ENCODE results near the gene NUTF2.
"Not testable (repeated sequence)": the region's sequence is repeated elsewhere in the genome, so short reads cannot be mapped to it uniquely, and the experiment has no call there.

Gene NUTF2

DNA sequence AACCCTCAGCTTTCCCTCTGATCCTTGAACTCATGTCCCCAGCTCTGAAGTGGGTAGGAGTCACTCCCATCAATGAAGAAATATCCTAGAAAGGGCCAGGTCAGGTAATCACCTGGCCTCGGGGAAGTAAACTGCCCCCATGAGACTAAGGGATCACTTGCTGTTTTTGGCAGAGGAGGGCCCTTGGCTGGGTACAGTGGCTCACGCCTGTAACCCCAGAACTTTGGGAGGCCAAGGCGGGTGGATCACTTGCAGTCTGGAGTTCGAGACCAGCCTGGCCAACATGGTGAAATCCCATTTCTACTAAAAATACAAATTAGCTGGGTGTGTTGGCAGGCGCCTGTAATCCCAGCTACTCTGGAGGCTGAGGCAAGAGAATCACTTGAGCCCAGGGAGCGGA lies 17.3 kb downstream of the NUTF2 start:
- not testable (repeated sequence) for DNase-seq (ENCODE audit: low read depth in 2 of 2)

DNA sequence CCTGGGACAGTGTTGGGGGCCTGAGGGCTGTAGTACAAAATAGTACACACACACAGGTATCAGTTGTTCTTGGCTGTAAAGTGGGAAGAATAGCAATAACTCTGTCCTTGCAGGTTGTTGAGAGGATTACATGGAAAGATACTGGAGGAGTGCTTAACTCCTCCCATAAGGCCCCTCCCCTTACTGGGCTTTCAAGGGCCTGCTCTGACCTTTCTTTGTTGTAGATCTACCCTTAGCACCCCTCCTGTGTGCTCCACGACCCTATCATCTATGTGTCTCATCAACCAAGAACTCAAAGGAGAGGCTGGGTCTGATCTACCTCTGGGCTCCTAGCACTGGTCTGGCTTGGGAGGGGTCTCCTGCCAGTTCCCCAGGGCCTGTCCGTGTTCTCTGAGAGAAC lies 17.9 kb downstream of the NUTF2 start:
- DNase-seq (ENCODE audit: low read depth in 2 of 2), result no peak

DNA sequence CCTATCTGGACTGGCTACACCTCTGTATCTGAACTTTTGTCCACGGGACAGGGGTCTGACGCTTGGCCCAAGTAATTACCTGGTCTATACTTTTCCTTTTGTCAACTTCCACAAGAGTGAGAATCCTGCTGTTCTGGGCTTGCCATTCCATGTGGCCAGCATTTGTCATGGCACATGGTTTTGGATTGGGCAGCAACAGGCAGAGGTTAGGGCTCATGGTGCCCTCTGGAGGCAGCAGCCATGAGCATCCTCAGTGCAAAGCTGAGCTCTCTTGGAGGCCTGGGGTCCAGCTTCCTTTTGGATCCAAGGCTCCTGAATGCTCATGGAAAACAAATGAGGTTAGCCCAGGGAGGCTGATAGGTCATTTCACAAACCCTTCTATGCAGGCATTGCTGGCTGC lies 18.6 kb downstream of the NUTF2 start:
- DNase-seq (ENCODE audit: low read depth in 2 of 2), result no peak

DNA sequence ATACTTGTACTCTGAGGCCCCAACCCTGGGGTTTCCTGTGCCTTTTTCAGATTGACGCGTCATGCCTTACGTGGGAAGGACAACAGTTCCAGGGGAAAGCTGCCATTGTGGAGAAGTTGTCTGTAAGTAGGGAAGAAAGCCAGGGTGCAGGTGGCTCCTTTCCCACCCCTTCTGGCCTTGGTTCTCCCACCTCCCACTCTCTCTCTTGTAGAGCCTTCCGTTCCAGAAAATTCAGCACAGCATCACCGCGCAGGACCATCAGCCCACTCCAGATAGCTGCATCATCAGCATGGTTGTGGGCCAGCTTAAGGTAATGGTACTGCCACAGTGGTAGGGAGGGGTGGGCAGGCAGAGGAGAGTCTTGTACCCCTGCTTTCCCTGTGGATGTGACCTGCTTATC lies 21.6 kb downstream of the NUTF2 start:
- no peak for DNase-seq (ENCODE audit: low read depth in 2 of 2)

DNA sequence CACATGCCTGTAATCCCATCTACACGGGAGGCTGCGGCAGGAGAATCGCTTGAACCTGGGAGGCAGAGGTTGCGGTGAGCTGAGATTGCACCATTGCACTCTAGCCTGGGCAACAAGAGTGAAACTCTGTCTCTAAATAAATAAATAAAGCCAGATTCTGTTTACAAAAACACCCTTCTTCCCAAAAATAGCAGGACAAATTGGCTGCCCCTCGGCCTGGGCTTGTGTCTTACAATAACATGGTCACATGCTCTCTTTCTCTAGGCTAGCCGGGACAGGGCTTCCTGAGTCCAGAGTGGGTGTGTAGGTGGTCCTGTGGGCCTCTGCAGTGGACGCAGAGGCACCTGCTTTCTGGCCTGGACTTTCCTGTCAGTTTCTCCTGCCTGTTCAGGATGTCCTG lies 22.9 kb downstream of the NUTF2 start:
- no peak for DNase-seq (ENCODE audit: low read depth in 2 of 2)

DNA sequence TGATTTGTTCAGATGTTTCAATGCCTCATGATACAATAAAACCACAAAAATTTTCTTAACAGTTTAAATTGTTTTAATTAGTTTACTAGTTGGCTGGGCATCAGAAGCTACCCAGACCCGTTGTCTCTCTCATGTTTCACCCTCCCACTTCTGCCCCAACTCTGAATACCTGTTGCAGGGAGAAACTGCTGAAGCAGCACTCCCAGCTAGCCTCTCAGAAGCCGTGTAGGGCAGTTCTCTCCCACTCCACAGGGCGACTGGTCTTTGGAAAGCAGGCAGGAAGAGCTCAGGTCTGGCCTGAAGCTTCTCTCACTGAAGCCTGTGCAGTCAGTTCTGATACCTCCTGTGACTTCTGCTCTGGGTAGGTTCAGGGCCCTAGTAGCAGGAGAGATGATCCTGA lies 24.5 kb downstream of the NUTF2 start:
- DNase-seq (ENCODE audit: low read depth in 2 of 2), result no peak

DNA sequence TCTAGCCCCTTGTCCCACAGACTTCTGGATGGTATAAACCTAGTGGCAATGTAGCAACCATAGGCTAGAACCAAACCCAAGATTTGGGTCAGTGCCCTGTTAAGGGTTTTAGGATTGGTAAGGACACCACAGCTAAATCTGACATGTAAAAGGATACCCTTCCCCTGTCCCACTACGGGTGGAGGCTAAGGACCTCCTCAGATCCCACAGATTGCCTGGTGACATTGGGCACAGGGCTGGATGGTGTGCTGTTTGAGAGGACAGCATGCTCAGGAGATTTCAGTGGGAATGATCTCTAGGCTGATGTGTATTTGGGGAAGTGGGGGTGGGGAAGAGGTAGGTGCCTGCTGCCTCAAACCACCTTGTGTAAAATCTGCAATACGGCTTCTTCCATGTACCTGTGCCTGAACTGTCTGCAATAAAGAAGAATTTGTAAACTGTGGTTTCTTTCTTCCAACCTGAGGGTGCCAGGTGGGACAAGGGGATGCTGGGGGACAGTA lies 25.4 kb downstream of the NUTF2 start:
- no peak for DNase-seq (ENCODE audit: low read depth in 2 of 2)

DNA sequence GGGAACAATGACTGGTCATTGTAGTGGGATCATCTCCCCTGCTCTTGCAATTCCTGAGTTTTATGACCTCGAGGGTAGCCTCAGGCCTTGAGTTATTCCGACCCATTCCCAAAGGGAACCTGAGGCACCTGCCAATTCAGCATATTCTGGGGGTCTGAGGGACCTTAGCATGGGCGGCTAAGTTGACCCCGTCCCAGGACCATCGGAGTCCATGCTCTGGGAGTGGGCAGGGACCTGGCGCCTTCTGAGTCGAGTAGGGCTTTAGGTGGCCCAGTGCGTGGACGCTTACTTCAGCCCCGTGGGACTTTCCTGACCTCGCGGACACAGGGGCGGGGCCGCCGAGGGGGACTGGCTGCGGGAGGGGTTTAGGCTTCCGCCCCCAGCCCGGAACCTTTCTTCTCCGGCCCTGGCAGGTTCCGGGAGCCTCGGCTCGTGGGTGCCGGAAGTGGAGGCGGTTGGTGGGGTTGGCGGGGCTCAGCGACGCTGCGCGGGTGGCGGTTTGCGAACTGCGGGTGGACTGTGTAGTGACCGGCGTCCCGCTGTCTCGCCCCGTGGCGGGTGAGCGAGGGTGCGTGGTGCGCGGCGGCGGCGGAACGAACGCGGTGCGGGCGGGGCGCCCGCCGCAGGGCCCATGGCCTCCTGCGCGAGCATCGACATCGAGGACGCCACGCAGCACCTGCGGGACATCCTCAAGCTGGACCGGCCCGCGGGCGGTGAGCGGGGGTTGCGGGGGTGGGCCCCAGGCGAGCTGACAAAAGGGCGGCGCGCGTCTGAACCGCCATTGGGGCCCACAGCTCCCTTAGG lies 26.1 kb downstream of the NUTF2 start, which contains the start of gene EDC4:
Gene EDC4, plus strand, starts transcription at position 422 of the 804 bp plus-strand sequence. Its CDS starts 210 bp downstream, at position 632.
- DNase-seq (ENCODE audit: low read depth in 2 of 2), result peak; percentile 84 to 86

DNA sequence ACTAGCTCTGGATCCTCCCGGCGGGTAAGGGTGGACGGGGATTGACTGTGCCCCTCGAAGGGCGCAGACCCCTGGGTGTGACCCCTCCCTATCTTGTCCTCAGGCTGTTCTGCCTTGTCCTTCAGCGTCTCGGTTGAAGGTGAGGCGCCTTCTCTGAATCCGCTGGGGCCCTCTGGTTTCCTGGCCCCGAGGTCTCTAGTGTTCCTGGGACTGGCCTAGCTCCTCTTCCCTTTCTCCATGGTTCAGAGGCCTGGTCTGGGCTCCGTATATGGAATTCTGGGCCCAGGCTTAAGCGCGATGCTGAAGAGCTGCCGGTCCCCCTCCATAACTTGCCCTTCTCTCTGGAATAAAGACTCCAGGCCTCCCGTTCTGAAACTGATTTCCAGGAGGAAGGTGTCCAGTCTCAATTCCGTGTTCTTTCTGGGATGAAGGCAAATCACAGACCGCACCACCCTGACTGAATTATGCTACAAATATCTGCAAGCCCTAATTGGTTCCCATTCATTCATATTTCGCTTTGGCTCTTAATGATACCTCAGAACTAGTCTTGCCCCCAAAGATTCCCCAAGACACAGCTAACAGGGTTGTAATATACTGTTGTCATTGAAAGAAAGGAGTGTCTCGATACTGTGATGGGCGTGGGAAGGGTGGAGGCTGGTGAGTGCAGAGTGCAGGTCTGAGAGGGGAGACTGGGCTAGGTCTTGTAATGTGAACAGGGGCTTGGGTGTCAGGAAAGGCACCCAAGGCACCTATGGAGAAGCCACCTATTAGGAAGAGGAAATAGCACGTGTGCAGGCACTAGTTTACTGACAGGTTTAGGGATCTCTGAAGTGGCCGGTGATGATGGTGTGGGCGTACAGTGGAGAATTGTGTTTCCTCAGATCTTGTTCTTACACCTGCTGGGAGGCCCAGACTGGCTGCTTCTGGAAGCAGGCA lies 27.0 kb downstream of the NUTF2 start:
- no peak for DNase-seq (ENCODE audit: low read depth in 2 of 2)

DNA sequence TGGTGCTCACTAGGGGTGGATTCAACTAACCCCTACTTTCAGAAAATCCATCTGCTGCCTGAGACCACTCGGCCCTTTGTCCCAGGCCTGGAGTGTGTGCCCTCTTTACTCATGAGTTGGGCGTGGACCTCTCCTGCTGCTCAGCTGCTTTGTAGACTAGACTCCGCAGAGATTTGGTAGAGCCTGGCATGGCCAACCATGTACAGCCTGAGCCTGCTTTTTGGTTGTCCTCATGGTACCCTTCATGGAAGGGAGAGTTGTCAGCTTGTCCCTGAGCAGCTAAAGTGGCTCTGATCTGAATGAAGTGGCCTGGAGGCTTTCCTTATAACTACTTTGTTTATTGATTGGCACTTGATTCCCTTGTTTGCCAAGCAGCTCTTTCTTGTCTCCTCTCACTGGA lies 27.6 kb downstream of the NUTF2 start:
- DNase-seq (ENCODE audit: low read depth in 2 of 2), result no peak

DNA sequence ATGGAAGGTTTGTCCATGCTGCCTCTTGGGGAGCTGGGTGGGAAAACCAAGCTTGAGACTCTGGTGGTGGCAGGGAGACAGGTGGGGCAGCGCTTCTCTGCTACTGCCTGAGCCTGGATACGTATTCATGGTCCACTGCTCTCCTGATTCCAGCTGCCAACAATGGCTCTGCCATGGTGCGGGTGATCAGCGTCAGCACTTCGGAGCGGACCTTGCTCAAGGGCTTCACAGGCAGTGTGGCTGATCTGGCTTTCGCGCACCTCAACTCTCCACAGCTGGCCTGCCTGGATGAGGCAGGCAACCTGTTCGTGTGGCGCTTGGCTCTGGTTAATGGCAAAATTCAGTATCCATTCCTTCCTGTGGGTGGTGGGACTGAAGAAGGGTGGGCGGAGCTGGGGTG lies 30.3 kb downstream of the NUTF2 start:
- DNase-seq (ENCODE audit: low read depth in 2 of 2), result no peak

DNA sequence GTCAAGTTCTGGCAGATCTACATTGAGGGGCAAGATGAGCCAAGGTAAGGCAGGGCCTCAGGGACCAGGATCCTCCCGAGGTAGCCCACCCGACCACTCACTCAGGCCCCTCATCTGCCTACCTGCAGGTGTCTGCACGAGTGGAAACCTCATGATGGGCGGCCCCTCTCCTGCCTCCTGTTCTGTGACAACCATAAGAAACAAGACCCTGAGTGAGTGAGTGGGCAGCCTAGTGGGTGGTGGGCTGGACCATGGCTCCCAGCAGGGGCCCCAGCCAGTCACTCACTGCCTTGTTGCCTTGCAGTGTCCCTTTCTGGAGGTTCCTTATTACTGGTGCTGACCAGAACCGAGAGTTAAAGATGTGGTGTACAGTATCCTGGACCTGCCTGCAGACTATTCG lies 31.5 kb downstream of the NUTF2 start:
- no peak for DNase-seq (ENCODE audit: low read depth in 2 of 2)

DNA sequence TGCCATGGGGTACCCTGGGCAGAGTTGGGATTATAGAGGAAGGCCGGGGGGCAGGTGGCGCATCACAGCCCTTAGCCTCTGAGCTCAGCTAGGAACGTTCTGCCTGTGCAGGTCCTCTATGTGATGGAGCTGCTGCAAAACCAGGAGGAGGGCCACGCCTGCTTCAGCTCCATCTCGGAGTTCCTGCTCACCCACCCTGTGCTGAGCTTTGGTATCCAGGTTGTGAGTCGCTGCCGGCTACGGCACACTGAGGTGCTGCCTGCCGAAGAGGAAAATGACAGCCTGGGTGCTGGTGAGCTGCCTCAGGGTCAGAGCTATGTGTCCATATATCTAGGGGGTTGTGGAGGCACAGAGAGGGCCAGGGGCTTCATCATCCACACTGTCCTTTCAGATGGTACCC lies 32.1 kb downstream of the NUTF2 start:
- DNase-seq (ENCODE audit: low read depth in 2 of 2), result no peak

DNA sequence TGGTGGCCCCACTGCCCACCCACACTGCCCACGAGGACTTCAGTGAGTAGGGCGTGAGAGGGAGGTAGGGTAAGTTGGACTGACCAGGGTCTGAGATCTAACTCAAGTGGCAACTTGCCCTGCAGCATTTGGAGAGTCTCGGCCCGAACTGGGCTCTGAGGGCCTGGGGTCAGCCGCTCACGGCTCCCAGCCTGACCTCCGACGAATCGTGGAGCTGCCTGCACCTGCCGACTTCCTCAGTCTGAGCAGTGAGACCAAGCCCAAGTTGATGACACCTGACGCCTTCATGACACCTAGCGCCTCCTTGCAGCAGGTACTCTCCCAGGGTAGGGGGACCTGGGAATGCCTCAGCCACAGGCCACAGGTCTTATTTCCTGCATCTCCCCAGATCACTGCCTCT lies 32.7 kb downstream of the NUTF2 start:
- no peak for DNase-seq (ENCODE audit: low read depth in 2 of 2)

DNA sequence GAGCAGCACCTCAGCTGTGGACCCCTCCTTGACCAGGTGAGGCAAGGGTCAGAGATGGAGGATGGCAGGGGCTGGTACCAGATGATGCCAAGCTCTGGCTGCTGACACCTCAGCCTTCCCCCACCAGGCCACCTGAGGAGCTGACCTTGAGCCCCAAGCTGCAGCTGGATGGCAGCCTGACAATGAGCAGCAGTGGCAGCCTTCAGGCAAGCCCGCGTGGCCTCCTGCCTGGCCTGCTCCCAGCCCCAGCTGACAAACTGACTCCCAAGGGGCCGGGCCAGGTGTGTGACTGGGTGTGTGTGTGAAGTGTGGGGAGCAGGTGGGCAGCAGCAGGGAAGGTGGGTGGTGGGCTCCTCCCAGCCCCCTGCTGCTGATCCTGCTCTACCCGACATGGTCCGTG lies 33.2 kb downstream of the NUTF2 start:
- no peak for DNase-seq (ENCODE audit: low read depth in 2 of 2)

DNA sequence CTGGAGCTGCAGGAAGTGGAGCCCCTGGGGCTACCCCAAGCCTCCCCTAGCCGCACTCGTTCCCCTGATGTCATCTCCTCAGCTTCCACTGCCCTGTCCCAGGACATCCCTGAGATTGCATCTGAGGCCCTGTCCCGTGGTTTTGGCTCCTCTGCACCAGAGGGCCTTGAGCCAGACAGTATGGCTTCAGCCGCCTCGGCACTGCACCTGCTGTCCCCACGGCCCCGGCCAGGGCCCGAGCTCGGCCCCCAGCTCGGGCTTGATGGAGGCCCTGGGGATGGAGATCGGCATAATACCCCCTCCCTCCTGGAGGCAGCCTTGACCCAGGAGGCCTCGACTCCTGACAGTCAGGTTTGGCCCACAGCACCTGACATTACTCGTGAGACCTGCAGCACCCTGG lies 33.9 kb downstream of the NUTF2 start:
- no peak for DNase-seq (ENCODE audit: low read depth in 2 of 2)

DNA sequence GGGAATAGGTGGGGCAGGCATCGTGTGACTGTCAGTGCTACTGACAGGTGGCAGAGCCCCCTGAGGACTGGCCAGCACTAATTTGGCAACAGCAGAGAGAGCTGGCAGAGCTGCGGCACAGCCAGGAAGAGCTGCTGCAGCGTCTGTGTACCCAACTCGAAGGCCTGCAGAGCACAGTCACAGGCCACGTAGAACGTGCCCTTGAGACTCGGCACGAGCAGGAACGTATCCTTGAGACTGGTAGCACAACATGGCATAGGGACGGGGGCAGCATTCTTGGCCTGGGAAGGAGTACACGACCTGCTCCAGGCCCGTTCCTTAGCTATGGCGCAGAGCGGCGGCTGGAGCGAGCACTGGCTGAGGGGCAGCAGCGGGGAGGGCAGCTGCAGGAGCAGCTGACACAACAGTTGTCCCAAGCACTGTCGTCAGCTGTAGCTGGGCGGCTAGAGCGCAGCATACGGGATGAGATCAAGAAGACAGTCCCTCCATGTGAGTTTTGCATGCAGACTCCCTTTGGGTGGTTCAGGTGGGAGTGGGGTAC lies 35.0 kb downstream of the NUTF2 start:
- DNase-seq (ENCODE audit: low read depth in 2 of 2), result no peak

DNA sequence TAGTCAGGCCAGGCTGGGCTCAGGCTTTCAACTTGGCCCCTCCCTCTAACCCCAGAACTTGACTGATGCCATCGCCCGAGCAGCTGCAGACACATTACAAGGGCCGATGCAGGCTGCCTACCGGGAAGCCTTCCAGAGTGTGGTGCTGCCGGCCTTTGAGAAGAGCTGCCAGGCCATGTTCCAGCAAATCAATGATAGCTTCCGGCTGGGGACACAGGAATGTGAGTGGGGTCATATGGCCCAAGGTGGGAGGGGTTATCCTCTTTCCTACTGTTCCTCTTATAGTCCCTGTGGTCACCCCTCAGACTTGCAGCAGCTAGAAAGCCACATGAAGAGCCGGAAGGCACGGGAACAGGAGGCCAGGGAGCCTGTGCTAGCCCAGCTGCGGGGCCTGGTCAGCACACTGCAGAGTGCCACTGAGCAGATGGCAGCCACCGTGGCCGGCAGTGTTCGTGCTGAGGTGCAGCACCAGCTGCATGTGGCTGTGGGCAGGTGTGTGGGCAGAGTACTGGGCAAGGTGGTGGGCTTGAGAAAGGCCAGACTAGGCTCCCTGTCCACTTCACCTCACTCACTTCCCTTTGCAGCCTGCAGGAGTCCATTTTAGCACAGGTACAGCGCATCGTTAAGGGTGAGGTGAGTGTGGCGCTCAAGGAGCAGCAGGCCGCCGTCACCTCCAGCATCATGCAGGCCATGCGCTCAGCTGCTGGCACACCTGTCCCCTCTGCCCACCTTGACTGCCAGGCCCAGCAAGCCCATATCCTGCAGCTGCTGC lies 35.8 kb downstream of the NUTF2 start:
- DNase-seq (ENCODE audit: low read depth in 2 of 2), result no peak

DNA sequence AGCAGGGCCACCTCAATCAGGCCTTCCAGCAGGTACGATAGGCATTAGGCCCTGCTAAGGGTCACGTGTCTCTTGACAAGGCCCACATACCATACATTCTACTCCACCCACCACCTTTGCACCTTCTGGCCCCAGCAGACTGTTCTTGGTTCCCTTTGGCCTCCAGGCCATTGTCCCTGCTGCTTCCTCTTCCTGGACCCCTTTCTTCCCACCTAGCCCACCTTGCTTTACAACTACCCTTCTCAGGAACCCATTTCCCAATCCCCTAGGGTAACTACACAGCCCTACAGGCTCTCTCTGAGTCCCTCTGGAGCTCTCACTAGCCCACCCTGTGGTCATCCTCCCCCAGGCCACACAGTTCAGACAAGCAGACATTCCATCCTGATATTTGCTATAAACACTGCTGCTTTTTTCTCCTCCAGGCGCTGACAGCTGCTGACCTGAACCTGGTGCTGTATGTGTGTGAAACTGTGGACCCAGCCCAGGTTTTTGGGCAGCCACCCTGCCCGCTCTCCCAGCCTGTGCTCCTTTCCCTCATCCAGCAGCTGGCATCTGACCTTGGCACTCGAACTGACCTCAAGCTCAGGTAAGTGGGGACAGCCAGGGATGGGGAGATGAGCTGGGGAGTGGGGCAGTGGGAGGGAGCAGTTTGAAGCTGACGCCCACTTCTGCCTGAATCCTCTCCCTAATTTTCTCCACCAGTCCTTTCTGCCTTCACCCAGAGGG lies 36.6 kb downstream of the NUTF2 start:
- DNase-seq (ENCODE audit: low read depth in 2 of 2), result no peak

DNA sequence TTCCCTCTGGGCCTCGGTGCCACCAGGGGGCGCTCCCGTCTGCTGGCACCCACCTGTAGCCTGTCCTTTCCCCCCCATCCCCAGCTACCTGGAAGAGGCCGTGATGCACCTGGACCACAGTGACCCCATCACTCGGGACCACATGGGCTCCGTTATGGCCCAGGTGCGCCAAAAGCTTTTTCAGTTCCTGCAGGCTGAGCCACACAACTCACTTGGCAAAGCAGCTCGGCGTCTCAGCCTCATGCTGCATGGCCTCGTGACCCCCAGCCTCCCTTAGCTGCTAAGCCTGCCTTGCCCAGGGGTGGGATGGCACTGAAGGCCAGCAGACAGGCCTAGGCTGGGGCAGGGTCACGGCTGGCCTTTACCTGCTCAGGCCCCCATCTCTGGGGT lies 37.1 kb downstream of the NUTF2 start:
- peak; percentile 55 to 73 for DNase-seq (ENCODE audit: low read depth in 2 of 2)

DNA sequence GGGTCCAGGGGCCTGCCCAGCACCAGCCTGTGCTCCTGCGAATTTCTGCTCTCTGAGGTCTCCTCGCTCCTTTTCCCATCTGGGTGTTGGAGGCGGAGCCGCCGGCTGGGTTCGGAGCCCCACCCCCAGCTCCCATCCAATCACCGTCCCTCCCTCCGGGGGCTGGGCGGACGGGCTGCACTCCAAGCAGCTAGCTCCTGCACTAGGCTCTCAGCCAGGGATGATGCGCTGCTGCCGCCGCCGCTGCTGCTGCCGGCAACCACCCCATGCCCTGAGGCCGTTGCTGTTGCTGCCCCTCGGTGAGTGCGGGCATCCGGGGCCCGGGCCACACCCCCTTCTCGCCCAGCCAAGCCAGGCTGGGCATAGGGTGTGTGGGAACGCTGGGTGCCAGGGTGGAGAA lies 38.0 kb downstream of the NUTF2 start, which contains the start of gene NRN1L:
Gene NRN1L, plus strand, starts transcription at position 202 of the 400 bp plus-strand sequence. Its CDS starts 19 bp downstream, at position 221.
- DNase-seq (ENCODE audit: low read depth in 2 of 2), result no peak
